ENCODE measurements around the gene CYTIP. TPM values are rescaled to one million over a fixed set of nuclear protein-coding genes. Genes with fewer than 3 reads are reported as not detected.
A peak's percentile ranks its signal among the peaks of the same experiment; 100 is the strongest.

CYTIP gene
- 0.34 and 0.52 TPM in 2 replicates for polyA plus RNA-seq (2011; rRNA removed)
- polyA plus RNA-seq (2012; cell fraction: cytosol; rRNA removed), result not detected in 2 replicates
- polyA plus RNA-seq (2012; cell fraction: nucleus; rRNA removed), result not detected in 2 replicates
- not detected in 3 replicates for polyA plus RNA-seq (2017; fragmentation: RNase III; extraction: RNeasy Plus Mini Kit Qiagen cat#74134 plus additional on column Dnase treatment)
- 0.25 and 0.73 TPM in 2 replicates for polyA minus RNA-seq (2011; rRNA and poly(A)+ RNA removed)

- Histone ChIP-seq H3K27ac (no peak within 1 kb of the TSS), H3K4me1 (no peaks in the 10 kb centered on the region), H3K4me3 (no peak within 1 kb of the TSS), H3K9me3 (no peaks in the 10 kb centered on the region), H3K4me2 (no peak within 1 kb of the TSS)
- TF ChIP-seq ELK1 (IDR thresholded peaks at IDR 0.05; ENCODE audit: low read depth, low read length), result no peak
- no peak for TF ChIP-seq CBX2 (IDR thresholded peaks at IDR 0.05; ENCODE audit: borderline replicate concordance, low read depth)
- no peak for TF ChIP-seq CHD2 (IDR thresholded peaks at IDR 0.05; ENCODE audit: low read length, partially characterized antibody)
- no peak for TF ChIP-seq ZC3H11A (IDR thresholded peaks at IDR 0.05)
- no peak for TF ChIP-seq CHD4 (IDR thresholded peaks at IDR 0.05; ENCODE audit: borderline replicate concordance)
- no peak for TF ChIP-seq SMC3 (IDR thresholded peaks at IDR 0.05)
- no peak for TF ChIP-seq KDM5A (IDR thresholded peaks at IDR 0.05)
- no peak for TF ChIP-seq EP300 (IDR thresholded peaks at IDR 0.05)
- TF ChIP-seq RCOR1 (IDR thresholded peaks at IDR 0.05; ENCODE audit: low read depth, low read length), result no peak
- TF ChIP-seq NPAS2 (CRISPR knock-in tag; IDR thresholded peaks at IDR 0.05; ENCODE audit: borderline replicate concordance), result no peak
- no peak for TF ChIP-seq KDM1A (IDR thresholded peaks at IDR 0.05; ENCODE audit: low read depth)
- no peak for TF ChIP-seq BHLHE40 (IDR thresholded peaks at IDR 0.05; ENCODE audit: low read depth, low read length)
- TF ChIP-seq HES2 (IDR thresholded peaks at IDR 0.05), result no peak
- no peak for FAIRE-seq
- ChIA-PET POLR2A (no interaction called here), CTCF (no interaction called here)
- no peak for ATAC-seq
- 74% methylated on average over 13 of the region's 13 CpGs for WGBS (ENCODE audit: missing lambda C conversion rate)
- DNase-seq (ENCODE audit: low read depth in 1 of 2, low spot score in 1 of 2), result no peak
These were observed at the start of gene CYTIP for GRCh38 chr2:157443795-157444640. Gene CYTIP (minus strand): TSS chr2:157444089. CDS start chr2:157444020, 69 bp downstream.

GRCh38 chr2:157492189-157492773 lies 48.4 kb upstream of the CYTIP start:
- ATAC-seq (peak; percentile 86 to 95; a peak in 5 of 6 replicates), DNase-seq (ENCODE audit: low read depth in 1 of 2, low spot score in 1 of 2) (peak; percentile 50 to 61), FAIRE-seq (no peak)
- POLR2A ChIA-PET, result no interaction called here
- H3K27ac ChIP-seq, result no peak overlapping the region
- peaks cover 25% of the 10 kb centered on the region for H3K4me1 ChIP-seq
- H3K4me3 ChIP-seq, result no peak overlapping the region
- WGBS (ENCODE audit: missing lambda C conversion rate), result under 1% methylated on average over 5 of the region's 5 CpGs
- H3K9me3 ChIP-seq, result no peaks in the 10 kb centered on the region
- H3K4me2 ChIP-seq, result no peak overlapping the region
- no peak for TF ChIP-seq CEBPB (IDR thresholded peaks at IDR 0.05)
- no peak for TF ChIP-seq CHD2 (IDR thresholded peaks at IDR 0.05; ENCODE audit: low read length, partially characterized antibody)
- TF ChIP-seq ZNF302 (CRISPR knock-in tag; IDR thresholded peaks at IDR 0.05), result no peak
- no peak for TF ChIP-seq TP53 (CRISPR knock-in tag; IDR thresholded peaks at IDR 0.05)
- no peak for TF ChIP-seq KDM5A (IDR thresholded peaks at IDR 0.05)
- no peak for TF ChIP-seq JUN (IDR thresholded peaks at IDR 0.05)
- no peak for TF ChIP-seq CHD4 (IDR thresholded peaks at IDR 0.05; ENCODE audit: borderline replicate concordance)
- TF ChIP-seq, protein P1, sequence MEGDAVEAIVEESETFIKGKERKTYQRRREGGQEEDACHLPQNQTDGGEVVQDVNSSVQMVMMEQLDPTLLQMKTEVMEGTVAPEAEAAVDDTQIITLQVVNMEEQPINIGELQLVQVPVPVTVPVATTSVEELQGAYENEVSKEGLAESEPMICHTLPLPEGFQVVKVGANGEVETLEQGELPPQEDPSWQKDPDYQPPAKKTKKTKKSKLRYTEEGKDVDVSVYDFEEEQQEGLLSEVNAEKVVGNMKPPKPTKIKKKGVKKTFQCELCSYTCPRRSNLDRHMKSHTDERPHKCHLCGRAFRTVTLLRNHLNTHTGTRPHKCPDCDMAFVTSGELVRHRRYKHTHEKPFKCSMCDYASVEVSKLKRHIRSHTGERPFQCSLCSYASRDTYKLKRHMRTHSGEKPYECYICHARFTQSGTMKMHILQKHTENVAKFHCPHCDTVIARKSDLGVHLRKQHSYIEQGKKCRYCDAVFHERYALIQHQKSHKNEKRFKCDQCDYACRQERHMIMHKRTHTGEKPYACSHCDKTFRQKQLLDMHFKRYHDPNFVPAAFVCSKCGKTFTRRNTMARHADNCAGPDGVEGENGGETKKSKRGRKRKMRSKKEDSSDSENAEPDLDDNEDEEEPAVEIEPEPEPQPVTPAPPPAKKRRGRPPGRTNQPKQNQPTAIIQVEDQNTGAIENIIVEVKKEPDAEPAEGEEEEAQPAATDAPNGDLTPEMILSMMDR (IDR thresholded peaks at IDR 0.05), result peak; percentile 81
- no peak for TF ChIP-seq BHLHE40 (IDR thresholded peaks at IDR 0.05; ENCODE audit: low read depth, low read length)
- no peak for TF ChIP-seq ZSCAN20 (CRISPR knock-in tag; IDR thresholded peaks at IDR 0.05)
- TF ChIP-seq RNF2 (IDR thresholded peaks at IDR 0.05; ENCODE audit: borderline replicate concordance, low read depth), result no peak
- TF ChIP-seq, protein P2, sequence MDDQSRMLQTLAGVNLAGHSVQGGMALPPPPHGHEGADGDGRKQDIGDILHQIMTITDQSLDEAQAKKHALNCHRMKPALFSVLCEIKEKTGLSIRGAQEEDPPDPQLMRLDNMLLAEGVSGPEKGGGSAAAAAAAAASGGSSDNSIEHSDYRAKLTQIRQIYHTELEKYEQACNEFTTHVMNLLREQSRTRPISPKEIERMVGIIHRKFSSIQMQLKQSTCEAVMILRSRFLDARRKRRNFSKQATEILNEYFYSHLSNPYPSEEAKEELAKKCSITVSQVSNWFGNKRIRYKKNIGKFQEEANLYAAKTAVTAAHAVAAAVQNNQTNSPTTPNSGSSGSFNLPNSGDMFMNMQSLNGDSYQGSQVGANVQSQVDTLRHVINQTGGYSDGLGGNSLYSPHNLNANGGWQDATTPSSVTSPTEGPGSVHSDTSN (IDR thresholded peaks at IDR 0.05), result no peak
- no peak for TF ChIP-seq JUNB (IDR thresholded peaks at IDR 0.05)
- TF ChIP-seq RARB (CRISPR knock-in tag; IDR thresholded peaks at IDR 0.05), result no peak
- TF ChIP-seq SMC3 (IDR thresholded peaks at IDR 0.05), result peak; percentile 70
- TF ChIP-seq ZC3H11A (IDR thresholded peaks at IDR 0.05), result no peak
- peak; percentile 79 to 87 for TF ChIP-seq RAD21 (conservative IDR thresholded peaks at IDR 0.05 in 1 of 2, IDR thresholded peaks at IDR 0.05 in 1 of 2)
- no peak for TF ChIP-seq NR3C1 (IDR thresholded peaks at IDR 0.05)
- TF ChIP-seq HMGXB4 (CRISPR knock-in tag; IDR thresholded peaks at IDR 0.05; ENCODE audit: borderline replicate concordance), result no peak
- no peak for TF ChIP-seq POLR2A (IDR thresholded peaks at IDR 0.05; ENCODE audit: low read length)
- no peak for TF ChIP-seq RCOR1 (IDR thresholded peaks at IDR 0.05; ENCODE audit: low read depth, low read length)
- CTCF ChIA-PET, result interaction anchor here (0.7 to 1.5 kb wide), 17 partner anchors 9 to 532 kb away, joined by 3 to 7 read pairs (median 3); no protein-coding TSS in a partner anchor

Data from A549 (cell line).